HG02884 (cell line): Measurements from ENCODE around the gene OTOS.

ENCODE experiments used
- ATAC-seq: cut with Tn5 transposase; IDR thresholded peaks from one replicate; pipeline ENCODE4 v1.9.1; 2021; ENCODE audit warnings: mild to moderate bottlenecking, moderate library complexity; ENCODE audit not compliant: unreplicated experiment

OTOS gene

DNA sequence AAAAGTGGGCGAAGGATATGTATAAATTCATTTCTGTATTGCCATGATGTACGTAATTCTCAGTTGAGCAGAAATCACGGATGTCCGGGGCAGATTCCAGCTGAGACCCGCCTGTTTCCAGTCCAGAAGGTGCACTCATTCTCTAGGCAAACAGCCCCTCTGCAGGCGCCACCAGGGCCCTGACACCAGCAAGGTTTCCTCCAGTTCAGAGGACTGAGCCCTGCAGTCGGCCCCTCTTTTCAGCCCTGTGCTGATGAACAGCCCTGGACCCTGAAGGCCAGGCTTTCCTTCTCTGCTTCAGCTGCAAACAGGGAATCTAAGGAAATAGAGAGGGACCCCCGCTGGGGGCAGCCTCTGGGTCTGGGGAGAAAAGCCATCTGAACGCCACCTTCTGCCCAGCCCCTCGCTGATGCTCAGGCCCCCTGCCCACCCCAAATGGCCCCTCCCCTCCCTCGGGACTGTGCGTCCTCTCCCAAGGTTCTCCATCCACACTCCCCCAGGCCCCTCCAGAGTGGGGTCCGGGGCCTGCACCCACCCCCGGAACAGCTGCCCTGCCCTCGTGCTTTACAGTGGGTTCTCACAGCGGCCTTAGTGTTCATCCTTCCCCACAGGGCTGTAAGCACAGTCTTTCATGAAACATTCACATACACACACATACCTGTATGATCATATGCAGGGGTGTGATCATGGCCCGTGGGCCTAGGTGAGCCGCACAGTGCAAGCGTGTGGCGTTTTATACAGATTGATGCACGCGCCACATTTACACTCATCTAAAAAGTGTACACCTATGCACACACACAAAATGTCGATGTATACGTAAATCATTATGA lies 16.4 kb downstream of the OTOS start:
- no peak for ATAC-seq

DNA sequence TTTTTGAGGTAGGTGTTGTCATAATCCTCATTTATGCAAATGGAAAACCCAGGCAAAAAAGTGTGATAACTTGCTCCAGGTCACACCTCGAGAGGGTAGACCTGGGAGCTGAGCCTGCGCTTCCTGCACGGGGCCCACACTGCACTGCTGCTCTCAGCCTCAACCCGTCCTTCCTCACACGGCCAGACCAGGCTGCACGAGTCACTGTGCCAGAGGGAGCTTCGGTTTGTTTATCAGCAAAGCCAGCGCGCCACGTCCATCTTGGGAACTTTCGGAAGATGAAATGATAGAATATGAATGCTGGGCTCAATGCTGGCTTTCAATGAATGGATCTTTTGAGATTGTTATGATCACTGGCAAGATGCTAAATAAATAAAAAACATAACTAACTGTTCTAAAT lies 18.8 kb downstream of the OTOS start:
- no peak for ATAC-seq

DNA sequence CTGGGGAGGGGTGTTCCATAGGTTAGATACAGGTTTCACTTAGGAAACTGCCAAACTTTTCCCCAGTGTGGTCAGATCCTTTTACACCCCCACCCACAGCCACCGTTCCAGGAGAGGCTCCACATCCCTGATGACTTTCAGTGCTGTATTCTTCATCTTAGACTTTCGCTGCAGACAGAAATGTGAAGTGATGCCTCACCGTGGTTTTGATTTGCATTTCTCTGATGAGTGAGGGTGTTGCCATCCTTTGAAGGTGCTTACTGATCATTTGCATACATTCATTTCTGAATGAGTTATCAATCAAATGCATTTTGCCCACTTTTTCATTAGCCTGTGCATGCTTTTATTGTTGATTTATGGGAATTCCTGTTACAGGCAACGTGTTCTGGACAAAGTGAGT lies 19.3 kb downstream of the OTOS start:
- no peak for ATAC-seq

DNA sequence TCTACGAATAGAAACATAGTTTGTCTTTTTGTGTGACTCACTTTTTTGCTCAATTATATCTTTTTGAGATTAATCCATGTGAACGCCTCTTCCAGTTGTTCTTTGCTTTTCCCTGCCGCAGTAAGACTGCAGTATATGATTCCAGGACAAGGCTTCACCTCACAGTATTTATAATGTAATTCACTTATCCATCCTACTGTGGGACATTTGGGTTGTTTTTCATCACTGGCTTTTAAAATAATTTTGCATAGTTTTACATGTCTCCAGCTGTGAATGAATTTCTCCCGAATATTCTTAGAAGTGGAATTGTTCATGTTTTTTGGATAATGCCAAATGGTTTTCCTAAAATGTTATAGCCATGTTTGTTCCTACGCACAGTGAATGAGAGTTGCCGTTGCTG lies 26.2 kb downstream of the OTOS start:
- ATAC-seq, result no peak

DNA sequence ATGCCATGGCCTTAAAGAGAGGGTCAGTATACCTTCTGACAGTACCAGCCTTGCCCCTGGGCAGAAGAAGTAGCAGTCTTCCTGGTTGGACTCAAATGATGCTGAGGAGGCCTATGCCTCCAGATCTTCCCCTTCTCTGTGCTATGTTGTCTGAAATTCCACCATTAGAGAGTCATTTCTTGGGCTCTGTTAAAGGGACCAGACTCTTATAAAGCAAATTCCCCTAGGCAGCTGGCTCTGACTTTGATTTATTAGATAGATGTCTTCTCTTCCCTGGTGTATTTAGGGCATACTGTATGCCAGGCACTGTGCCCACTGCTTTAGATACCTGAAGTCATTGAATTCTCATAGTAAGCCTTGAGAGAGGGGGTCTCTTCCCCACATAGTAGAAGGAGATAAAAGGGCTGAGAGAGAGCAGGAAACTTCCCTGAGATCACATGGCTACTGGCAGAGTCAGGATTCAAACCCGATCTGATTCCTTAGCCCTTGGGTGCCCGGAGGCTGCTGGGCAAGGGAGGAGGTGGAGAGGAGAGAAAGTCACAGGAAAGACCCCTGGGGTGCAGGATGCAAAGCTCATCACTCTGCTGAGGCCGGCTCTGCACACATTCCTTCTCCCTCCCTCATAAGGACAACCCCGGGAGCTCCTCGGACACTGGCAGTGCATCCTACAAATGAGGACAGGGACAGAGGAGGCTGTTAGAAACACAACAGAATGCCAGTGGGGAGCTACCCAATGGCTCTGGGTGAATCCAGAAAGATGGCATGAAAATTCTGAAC lies 27.4 kb downstream of the OTOS start:
- no peak for ATAC-seq

DNA sequence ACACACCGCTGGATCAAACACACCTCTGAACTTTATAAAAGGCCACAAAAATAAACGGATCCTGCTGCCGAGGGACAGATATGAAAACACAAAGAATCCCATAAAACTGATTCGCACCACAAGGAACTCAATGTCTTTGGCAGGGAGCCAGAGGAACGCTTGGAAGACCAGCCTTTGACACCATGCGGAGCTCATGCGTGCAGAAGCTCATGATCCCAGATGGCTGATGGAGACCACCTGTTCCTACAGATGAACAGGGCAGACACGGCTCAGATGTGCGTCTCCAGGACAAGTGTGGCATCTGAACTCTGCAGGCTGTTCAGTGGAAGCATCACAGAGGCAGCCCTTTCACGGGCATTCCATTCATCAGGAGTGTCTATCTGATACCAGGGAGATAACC lies 29.2 kb downstream of the OTOS start:
- ATAC-seq, result no peak

DNA sequence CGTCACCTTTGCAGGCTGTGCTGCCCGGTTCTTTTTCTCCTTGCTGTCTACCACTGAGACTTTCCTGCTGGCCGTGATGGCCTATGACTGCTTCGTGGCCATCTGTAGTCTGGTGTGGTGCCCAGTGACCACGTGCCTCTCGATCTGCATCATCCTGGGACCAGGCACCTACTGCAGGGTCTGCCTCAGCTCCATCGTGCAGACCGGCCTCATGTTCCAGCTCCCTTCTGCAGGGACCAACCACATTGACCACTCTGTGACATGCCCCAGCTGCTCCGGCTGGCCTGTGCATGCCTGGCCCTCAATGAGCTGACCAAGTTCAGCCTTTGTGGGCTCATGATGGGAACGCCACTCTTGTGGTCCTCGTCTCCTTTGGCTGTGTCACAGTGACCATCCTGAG lies 31.1 kb downstream of the OTOS start:
- ATAC-seq, result no peak

DNA sequence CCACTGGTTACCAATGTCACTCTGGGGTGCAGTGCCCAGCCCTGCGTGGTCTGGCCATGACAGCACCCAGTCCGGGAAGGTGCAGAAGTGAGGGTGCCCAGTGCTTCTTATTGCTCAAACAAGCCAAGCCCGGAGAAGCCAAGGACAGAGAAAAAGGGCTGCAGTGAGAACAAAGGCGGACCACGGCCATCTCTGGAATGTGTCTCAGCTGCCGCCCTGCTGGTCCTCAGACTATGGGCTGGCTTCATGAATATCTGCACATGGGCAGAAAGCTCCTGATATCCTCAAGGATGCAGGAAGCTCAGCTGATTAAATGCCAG lies 33.0 kb downstream of the OTOS start:
- ATAC-seq, result no peak

DNA sequence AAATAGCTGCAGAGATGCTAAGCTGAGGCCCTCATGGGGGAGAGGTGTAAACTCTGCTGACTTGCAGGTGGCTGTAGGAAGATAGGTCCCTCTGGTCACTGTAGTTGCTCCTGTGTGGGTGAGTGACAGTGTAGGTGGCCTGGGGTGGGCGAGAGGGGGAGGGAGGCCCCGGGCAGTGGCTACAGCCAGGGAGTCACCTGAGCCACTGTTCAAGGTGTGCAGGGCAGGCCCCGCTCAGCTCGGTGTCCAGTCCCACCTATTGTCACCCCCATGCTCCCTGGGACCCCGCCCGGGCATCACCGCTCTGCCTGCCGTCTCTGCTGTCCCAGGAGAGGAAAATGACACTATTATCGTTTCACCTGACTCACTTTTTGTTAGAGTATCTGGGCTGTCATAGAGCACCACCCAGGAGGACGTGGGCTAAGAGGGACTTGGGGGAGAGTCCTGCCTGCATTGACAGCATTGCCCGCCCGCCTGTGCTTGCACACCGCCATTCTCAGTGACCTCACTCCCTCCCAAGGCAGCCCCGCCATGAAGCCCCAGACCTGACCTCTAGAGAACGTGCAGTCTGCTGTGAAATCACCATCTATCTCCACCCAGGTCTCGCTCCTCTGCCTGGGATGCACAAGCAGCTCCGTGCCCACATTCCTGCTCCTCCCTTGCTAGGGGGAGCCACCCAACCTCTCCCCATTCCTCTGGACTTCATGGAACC lies 33.5 kb downstream of the OTOS start:
- ATAC-seq, result no peak

DNA sequence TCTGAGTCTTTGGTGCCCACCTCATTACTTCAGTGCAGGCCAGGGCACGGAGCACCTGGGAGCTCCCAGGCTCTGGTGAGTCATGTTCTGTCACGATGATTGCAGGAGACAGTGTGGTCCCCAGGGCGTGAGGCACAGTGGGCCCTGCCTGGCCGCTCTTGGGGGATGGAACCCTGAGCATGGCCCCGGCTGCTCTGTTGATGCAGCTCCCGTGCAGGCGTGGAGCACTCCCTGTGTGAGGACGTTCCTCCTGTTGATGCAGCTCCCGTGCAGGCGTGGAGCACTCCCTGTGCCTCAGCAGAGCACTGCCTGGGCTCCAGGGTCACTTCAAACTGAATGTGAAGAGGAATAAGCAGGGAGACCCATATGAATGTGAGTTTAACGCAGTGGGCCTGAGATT lies 34.5 kb downstream of the OTOS start:
- ATAC-seq, result no peak

DNA sequence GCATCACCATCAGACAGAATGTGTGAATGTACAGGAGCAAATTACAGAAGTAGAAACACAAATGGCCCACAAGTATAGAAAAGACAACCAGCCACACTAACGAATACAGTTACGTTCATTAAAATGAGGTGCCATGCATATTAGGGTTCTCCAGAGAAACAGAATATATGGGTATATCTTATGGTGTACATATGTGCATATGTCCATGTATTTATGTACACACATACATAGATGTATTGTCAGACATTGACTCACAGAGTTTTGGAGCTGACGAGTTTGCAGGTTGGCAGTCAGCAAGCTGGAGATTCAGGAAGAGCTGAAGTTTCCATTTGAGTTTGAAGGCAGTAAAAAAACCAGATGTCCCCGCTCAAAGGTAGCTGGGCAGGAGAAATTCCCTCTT lies 37.3 kb downstream of the OTOS start:
- no peak for ATAC-seq

DNA sequence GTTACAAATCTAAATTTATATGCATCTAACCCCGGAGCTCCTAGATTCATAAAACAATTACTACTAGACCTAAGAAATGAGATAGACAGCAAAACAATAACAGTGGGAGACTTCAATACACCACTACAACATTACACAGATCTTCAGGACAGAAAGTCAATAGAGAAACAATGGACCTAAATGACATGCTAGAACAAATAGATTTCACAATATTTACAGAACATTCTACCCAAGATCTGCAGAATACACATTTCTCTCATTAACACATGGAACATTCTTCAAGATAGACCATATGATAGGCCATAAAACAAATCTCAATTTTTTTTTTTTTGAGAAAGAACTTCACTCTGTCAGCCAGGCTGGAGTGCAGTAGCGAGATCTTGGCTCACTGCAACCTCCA lies 42.1 kb downstream of the OTOS start:
- ATAC-seq, result no peak

DNA sequence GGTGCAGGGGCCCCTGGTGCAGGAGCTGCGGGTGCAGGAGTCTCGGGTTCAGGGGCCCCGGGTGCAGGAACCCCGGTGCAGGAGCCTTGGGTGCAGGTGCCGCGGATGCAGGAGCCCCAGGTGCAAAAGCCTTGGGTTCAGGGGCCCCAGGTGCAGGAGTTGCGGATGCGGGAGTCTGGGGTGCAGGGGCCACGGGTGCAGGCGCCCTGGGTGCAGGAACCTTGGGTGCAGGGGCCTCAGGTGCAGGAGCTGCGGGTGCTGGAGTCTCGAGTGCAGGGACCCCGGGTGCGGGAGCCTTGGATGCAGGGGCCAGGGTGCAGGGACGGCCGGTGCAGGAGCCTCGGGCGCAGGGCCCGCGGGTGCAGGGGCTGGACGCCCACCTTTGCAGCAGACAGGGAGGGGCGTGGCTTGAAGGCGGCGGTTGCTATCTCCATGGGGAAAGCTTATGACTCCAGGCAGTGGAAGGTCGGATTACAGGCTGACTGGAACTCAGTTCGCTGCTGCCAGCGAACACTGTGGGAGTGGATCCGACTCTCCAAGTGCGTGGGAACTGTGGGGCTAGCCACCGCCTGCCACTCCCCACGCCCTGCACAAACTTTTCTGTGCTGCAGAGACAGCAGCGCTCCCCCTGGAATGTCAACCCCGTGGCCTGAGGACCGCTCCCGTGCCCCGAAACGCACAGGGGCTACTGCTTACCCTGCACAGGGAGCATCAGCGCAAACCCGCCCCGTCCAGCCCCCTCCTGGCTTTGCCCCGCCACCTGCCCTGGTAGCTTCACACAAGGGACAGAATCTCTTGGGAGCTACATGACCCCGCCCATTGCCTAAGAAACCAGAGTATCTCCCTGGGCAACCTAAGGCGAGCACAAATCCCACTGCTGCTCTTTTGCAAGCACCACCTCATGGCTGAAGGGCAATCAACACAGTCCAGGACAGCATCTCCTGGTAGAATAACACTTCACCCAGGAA lies 44.6 kb downstream of the OTOS start:
- ATAC-seq, result no peak

DNA sequence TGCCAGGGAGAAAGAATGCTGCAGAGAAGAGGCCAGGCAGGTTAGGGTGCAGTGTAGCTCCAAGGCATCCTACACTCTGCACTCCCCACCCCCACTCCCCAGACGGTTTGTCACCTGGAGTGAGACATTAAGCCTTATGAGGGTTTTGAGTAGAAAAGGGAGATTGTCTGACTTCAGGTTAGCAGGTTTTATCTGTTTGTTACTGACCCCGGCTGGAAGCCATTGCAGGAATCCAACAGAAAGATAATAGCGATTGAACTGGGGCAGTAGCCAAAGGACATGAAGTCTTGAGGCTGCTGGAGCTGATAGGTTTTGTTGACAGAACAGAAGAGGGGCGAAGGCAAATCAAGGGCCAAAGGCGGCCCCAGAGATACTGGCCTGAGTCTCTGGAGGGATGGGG lies 51.2 kb downstream of the OTOS start:
- ATAC-seq, result no peak
